ENCODE results near the gene PLEKHM3. TPM values are rescaled to one million over a fixed set of nuclear protein-coding genes. Genes with fewer than 3 reads are reported as not detected.

The PLEKHM3 gene
- total and polyA plus RNA-seq, 2 donors (not counting 3 experiments of a cell fraction or from before 2014, with no cell fraction given) = 3.1 to 9.1 TPM

DNA sequence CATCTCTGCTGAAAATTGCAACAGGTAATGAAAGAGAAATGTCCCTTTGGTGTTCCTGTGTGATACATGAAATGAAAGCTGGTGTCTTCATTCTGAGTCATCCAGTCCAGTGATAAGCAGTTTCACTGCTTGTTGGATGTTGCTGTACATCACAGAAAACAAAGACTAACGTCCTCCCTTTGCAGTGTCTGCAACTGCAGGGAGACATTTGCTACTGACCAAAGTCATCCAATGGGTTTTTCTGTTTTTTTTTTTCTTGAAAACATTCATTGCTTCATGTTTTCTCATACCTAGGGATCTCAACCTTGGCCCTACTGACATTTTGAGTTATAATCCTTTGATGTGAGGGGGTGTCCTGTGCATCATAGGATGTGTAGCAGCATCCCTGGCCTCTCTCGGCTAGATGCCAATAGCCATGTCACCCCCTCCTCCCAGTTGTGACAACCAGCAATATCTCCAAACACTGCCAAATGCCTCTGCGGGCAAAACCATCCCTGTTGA, 192.0 kb downstream of the PLEKHM3 start:
- TF ChIP-seq GATA2 (IDR thresholded peaks at IDR 0.05; ENCODE audit: insufficient read depth, insufficient read length, low read depth, low read length) (no peak), JUN (IDR thresholded peaks at IDR 0.05; ENCODE audit: borderline replicate concordance, insufficient read depth, insufficient read length, low read depth) (no peak)
- BruUV-seq (replicated peaks) = no TSS peak
- dilution Hi-C loops (cut with MboI; ENCODE audit: extremely low pct_ligation_motif_present, low sequenced_read_pairs) = no loop called here
- DNase-seq (ENCODE audit: low read depth, low spot score) = no peak
- CTCF ChIA-PET = no interaction called here
- H3K27ac ChIP-seq (ENCODE audit: insufficient read depth, low read depth, low read length) = no peak overlapping the region
- FAIRE-seq = no peak
- H3K9me1 ChIP-seq (replicated peaks; ENCODE audit: control insufficient read depth, extremely low read depth, insufficient read depth, low read length) = no peaks in the 10 kb centered on the region
- H3K4me3 ChIP-seq (replicated peaks in 1 of 3; ENCODE audit: insufficient read depth in 1 of 3, low read depth in 1 of 3, low read length in 3 of 3) = no peak overlapping the region
- no peak overlapping the region for H2AFZ ChIP-seq (ENCODE audit: low read depth, low read length)
- peaks cover 8% of the 10 kb centered on the region for H3K4me1 ChIP-seq (ENCODE audit: control insufficient read depth, extremely low read depth, insufficient read depth, low read length)
- intact Hi-C loops (cut with micrococcal nuclease) = no loop called here
- H4K20me1 ChIP-seq (replicated peaks; ENCODE audit: control insufficient read depth, extremely low read depth, insufficient read depth, low read length) = no peaks in the 10 kb centered on the region
- POLR2A ChIA-PET = no interaction called here
- H3K4me2 ChIP-seq (ENCODE audit: insufficient read depth, low read length) = no peak overlapping the region
- H3K36me3 ChIP-seq (ENCODE audit: control insufficient read depth in 2 of 2, extremely low read depth in 1 of 2, insufficient read depth in 2 of 2, low read length in 2 of 2) = no peaks in the 10 kb centered on the region
- H3K9ac ChIP-seq (replicated peaks; ENCODE audit: extremely low read depth, insufficient read depth, low read length) = no peak overlapping the region
- no peaks in the 10 kb centered on the region for H3K27me3 ChIP-seq (ENCODE audit: control insufficient read depth in 2 of 2, insufficient read depth in 2 of 2, low read length in 2 of 2)
- no peaks in the 10 kb centered on the region for H3K79me2 ChIP-seq (ENCODE audit: control insufficient read depth, insufficient read depth, low read length)
- H3K9me3 ChIP-seq (replicated peaks; ENCODE audit: control insufficient read depth, insufficient read depth, low read length) = no peaks in the 10 kb centered on the region

DNA sequence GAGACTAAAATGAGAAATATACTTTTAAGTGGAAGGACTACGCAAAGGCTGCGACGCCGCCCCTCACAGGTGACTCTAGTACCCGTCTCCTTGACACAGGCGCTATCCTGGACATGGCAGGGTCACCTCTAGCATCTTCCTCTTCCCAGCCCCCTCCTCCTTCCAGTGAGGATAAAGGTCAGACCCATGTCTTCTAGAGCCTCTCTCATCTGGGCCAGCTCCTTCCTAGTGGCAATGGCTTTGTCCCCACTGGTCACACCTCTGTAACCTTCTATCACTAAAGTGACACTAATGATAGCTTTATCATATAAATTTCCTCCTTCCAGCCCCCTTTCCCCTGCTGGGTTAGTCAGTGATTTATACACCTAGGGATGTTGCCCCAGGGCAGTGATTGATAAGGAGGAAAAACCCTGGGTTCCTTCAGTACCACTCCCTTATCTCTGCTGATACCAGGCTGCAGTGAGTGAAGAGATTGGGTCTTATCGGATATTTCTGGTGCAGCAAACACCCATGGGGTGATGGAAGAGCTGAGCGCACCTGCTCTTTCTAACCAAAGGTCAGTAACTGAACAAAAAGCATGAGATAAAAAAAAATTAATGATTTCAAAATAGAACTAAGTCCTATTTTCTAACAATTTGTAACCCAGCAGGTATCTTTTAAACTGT, 193.6 kb downstream of the PLEKHM3 start:
- no peaks in the 10 kb centered on the region for H3K9me1 ChIP-seq (replicated peaks; ENCODE audit: control insufficient read depth, extremely low read depth, insufficient read depth, low read length)
- no peak overlapping the region for H3K9ac ChIP-seq (replicated peaks; ENCODE audit: extremely low read depth, insufficient read depth, low read length)
- no peak overlapping the region for H3K4me3 ChIP-seq (replicated peaks in 1 of 3; ENCODE audit: insufficient read depth in 1 of 3, low read depth in 1 of 3, low read length in 3 of 3)
- H4K20me1 ChIP-seq (replicated peaks; ENCODE audit: control insufficient read depth, extremely low read depth, insufficient read depth, low read length) = no peaks in the 10 kb centered on the region
- no peak for DNase-seq (ENCODE audit: low read depth, low spot score)
- dilution Hi-C loops (cut with MboI; ENCODE audit: extremely low pct_ligation_motif_present, low sequenced_read_pairs) (no loop called here), intact Hi-C loops (cut with micrococcal nuclease) (no loop called here)
- no peak overlapping the region for H2AFZ ChIP-seq (ENCODE audit: low read depth, low read length)
- CTCF ChIA-PET = no interaction called here
- no peak for FAIRE-seq
- H3K27ac ChIP-seq (ENCODE audit: insufficient read depth, low read depth, low read length) = no peak overlapping the region
- no peaks in the 10 kb centered on the region for H3K79me2 ChIP-seq (ENCODE audit: control insufficient read depth, insufficient read depth, low read length)
- no peaks in the 10 kb centered on the region for H3K27me3 ChIP-seq (ENCODE audit: control insufficient read depth in 2 of 2, insufficient read depth in 2 of 2, low read length in 2 of 2)
- H3K9me3 ChIP-seq (replicated peaks; ENCODE audit: control insufficient read depth, insufficient read depth, low read length) = no peaks in the 10 kb centered on the region
- H3K4me1 ChIP-seq (ENCODE audit: control insufficient read depth, extremely low read depth, insufficient read depth, low read length) = peaks cover 11% of the 10 kb centered on the region
- H3K36me3 ChIP-seq (ENCODE audit: control insufficient read depth in 2 of 2, extremely low read depth in 1 of 2, insufficient read depth in 2 of 2, low read length in 2 of 2) = no peaks in the 10 kb centered on the region
- TF ChIP-seq, protein P1, sequence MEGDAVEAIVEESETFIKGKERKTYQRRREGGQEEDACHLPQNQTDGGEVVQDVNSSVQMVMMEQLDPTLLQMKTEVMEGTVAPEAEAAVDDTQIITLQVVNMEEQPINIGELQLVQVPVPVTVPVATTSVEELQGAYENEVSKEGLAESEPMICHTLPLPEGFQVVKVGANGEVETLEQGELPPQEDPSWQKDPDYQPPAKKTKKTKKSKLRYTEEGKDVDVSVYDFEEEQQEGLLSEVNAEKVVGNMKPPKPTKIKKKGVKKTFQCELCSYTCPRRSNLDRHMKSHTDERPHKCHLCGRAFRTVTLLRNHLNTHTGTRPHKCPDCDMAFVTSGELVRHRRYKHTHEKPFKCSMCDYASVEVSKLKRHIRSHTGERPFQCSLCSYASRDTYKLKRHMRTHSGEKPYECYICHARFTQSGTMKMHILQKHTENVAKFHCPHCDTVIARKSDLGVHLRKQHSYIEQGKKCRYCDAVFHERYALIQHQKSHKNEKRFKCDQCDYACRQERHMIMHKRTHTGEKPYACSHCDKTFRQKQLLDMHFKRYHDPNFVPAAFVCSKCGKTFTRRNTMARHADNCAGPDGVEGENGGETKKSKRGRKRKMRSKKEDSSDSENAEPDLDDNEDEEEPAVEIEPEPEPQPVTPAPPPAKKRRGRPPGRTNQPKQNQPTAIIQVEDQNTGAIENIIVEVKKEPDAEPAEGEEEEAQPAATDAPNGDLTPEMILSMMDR (IDR thresholded peaks at IDR 0.05; ENCODE audit: extremely low read depth in 1 of 2, insufficient read depth in 1 of 2, low read depth in 1 of 2, low read length in 2 of 2) = no peak
- TF ChIP-seq POLR2A (IDR thresholded peaks at IDR 0.05; ENCODE audit: low read depth, low read length) = no peak
- no peak for TF ChIP-seq EZH2 (IDR thresholded peaks at IDR 0.05; ENCODE audit: borderline replicate concordance, low read depth, low read length, severe bottlenecking)
- no peak for TF ChIP-seq POLR2AphosphoS5 (IDR thresholded peaks at IDR 0.05; ENCODE audit: insufficient read depth, low read depth, low read length)
- H3K4me2 ChIP-seq (ENCODE audit: insufficient read depth, low read length) = no peak overlapping the region
- POLR2A ChIA-PET = interaction anchor here (0.7 kb wide), 1 partner anchor 82 kb away, joined by 3 read pairs; no protein-coding TSS in a partner anchor
- BruUV-seq (replicated peaks) = no TSS peak
